GM10266 (cell line): ENCODE measurements around the gene NT5M.

ENCODE experiments used
- DNase-seq: peaks from one replicate; pipeline ENCODE4 v3.0.0; 2012; ENCODE audit errors: extremely low spot score
- TF ChIP-seq, protein P1 (sequence below): IDR thresholded peaks from 2 replicates; pipeline ENCODE4 v1.5.1; 2012; ENCODE audit warnings: mild to moderate bottlenecking, low read depth; ENCODE audit not compliant: control insufficient read depth, insufficient read depth; ENCODE audit errors: missing control alignments

The NT5M gene

DNA sequence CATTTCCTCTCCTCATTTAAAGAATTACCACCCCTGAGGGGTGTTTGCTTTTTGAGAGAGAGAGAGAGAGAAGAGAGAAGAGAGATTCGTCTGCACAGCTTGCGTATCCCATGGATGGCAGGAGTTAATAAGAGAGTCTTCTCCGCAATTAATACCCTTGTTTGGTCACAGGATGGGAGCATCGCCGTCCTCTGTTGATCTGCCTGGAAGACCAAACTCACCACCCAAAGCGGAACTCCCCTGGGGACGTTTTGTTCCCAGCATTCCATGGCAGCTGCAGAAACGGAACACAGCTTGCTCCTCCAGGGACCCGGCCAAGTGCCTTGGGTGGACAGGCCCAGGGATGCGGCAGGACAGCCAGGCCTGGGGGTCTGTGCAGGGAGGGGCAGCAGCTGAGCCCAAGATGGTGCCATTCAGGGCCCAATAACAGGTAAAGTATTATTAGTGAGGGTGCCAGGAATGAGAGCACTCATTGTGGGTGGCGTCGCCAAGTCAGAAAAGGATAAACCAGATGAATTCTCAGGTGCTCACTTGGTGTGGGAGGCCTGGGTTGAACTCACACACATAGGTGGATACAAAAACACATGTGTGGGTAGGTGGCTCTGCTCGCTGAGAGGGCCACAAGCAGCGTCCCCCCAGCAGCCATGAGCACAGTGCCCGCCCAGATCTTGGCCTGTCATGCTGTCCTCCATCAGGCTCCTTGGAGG lies 83.1 kb downstream of the NT5M start:
- TF ChIP-seq, protein P1, sequence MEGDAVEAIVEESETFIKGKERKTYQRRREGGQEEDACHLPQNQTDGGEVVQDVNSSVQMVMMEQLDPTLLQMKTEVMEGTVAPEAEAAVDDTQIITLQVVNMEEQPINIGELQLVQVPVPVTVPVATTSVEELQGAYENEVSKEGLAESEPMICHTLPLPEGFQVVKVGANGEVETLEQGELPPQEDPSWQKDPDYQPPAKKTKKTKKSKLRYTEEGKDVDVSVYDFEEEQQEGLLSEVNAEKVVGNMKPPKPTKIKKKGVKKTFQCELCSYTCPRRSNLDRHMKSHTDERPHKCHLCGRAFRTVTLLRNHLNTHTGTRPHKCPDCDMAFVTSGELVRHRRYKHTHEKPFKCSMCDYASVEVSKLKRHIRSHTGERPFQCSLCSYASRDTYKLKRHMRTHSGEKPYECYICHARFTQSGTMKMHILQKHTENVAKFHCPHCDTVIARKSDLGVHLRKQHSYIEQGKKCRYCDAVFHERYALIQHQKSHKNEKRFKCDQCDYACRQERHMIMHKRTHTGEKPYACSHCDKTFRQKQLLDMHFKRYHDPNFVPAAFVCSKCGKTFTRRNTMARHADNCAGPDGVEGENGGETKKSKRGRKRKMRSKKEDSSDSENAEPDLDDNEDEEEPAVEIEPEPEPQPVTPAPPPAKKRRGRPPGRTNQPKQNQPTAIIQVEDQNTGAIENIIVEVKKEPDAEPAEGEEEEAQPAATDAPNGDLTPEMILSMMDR, result no peak
- no peak for DNase-seq

DNA sequence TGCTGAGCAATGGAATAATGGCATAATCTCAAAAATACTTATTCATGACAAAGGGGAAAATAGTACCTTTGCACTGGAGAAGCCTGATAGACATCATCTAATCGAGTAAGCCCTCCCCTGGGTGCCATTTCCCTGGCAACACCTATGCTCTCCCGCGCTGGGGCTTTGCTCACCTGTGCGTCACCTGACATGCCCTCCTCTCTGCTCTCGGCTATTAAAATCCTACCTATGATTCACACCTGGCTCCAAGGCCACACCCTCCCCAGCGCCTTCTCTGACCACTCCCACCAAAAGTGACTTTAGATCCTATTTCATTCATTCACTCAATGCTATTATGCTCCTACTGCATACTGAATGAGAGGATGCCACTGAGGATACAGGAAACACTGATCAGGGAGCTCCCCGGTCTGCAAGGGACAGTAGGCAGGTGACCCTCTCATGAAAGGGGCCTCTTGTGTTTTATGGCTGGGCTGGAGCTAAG lies 83.9 kb downstream of the NT5M start:
- TF ChIP-seq, protein P1, result no peak
- DNase-seq, result no peak

DNA sequence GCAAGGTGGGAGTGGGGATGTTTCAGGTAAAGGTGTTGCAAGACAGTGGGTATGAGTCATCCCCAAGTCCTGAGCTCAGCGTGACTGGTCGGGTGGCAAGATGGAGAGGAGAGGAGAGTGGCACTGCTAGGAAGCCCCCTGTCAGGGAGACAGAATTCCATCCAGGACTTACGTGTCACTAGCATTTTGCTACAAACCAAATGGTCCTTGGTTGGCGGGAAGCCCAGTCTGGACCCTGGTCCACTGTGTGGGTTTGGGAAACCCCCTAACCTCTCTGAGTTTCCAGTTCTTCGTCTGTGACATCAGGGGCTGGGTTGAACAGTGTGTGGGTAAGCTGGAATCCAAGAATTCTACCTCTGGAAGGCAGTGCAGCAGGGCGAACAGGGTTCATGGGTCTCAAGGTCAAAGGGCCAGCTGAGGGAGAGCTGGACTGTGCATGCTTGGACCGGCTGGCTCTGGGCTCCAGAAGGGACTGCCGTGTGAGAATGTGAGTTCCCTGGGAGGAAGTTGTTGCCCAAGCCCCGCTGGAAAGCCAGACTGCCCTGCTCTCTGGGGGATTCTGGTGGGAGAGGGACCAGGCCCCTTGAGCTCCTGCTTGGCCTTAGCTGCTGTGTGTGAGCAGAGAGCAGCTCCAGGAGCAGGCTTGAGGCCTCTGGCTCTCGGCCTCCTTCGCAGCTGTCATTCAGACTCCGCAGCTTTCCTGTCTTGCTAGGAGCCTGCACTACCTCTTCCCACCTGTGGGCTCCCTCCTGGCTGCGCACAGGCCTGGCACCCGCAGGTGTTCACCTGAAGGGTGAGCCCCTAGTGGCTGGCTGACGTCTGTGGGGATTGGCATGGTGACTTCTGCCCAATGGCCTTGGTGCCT lies 84.6 kb downstream of the NT5M start:
- no peak for DNase-seq
- TF ChIP-seq, protein P1, result peak; percentile 14

DNA sequence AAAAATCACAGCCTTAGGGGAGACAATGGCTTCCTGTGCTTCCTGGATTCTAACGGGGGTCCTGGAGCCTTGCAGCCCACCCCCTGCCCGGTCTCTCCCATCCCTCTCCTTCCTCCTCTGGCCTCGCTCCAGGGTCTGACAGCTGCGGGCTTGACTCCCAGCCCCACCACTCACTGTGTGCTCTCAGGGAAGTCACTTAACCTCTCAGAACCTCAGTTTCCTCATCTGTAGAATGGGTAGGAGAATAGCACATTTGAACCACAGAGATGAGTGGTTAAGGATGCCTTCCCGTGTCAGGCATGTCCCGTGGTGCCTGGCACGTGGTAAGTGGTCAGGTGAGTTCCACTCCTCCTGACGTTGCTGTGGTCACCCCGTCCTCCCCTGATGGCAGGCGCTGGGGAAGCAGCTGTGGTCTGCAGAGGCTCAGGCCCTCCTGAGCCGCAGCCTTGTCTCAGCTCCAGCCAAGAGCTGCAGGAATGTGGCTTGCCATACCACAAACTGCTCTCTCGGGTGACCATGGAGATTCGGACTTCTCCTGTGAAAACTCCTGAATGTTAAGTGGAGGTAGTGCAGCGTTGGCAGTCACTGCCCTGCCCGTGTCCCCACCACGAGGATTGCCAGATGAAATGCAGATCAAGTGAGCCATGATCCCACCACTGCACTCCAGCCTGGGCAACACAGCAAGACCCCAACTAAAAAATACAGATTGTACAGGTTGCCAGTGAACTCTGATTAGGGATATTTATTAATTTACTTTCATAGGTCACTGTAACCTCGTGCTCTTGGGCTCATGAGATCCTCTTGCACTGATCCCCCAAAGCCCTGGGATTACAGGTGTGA lies 85.7 kb downstream of the NT5M start:
- TF ChIP-seq, protein P1, result no peak
- DNase-seq, result no peak

DNA sequence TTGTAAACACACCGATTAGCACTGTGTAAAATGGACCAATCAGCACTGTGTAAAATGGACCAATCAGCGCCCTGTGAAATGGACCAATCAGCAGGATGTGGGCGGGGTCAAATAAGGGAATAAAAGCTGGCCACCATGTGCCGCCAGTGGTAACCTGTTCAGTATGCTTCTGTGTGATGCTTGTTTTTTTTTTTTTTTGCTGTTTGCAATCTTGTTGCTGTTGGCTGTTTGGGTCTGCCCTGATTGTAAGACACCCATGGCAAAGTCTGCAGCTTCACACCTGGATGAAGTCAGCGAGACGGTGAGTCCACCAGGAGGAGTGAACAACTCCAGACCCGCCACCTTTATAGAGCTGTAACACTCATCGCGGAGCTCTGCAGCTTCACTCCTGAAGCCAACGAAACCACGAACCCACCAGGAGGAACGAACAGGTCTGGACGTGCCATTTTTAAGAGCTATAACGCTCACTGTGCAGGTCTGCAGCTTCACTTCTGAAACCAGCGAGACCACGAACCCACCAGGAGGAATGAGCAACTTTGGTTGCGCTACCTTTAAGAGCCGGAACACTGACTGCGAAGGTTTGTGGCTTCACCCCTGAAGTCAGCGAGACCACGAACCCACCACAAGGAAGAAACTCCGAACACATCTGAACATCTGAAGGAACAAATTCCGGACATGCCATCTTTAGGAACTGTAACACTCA lies 88.6 kb downstream of the NT5M start:
- TF ChIP-seq, protein P1, result no peak
- DNase-seq, result no peak

DNA sequence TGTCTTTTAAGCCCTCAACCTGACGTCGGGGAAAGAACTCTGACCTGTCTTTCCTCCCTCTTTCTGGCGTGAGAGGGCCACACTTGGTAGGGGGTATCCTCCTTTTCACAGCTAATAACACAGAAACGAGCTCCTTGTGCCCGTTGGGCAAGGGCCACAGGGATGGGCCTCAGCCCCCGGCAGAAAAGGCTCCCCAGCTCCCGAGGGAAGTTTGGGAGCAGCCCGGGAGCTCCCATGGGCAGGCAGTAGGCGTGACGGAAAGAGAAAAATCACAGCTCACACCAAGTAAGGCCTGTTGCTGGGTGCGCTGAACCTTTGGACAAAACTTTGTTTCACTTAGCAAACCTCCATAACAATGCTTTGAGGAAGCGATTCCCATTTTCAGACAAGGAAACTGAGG lies 90.8 kb downstream of the NT5M start:
- TF ChIP-seq, protein P1, result no peak
- no peak for DNase-seq
